HG03196 (cell line): ENCODE results near the gene PPP3CA.
"Not testable (repeated sequence)": the region's sequence is repeated elsewhere in the genome, so short reads cannot be mapped to it uniquely, and the experiment has no call there.

Experiments
- ATAC-seq: cut with Tn5 transposase; IDR thresholded peaks from one replicate; pipeline ENCODE4 v1.9.1; 2021; ENCODE audit not compliant: unreplicated experiment

Gene PPP3CA

DNA sequence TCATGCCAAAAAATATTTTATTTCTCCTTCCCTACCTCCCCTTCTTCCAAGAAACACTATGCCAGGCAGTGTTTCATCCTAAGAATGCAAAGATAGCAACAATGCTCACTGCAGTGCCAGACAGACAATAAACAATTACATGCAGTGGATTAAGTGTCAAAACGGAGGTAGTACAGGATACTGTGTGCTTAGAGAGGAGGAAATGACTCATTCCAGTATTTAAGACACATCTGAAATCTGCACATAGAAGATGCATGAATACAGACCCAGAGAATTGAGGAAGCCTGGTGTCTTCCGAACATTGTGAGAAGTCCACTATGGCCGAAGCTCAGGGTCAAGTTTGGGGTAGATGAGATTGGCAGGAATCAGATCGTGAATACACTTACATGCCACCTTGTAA is 326.4 kb downstream of the PPP3CA start:
- peak; percentile 52 for ATAC-seq

DNA sequence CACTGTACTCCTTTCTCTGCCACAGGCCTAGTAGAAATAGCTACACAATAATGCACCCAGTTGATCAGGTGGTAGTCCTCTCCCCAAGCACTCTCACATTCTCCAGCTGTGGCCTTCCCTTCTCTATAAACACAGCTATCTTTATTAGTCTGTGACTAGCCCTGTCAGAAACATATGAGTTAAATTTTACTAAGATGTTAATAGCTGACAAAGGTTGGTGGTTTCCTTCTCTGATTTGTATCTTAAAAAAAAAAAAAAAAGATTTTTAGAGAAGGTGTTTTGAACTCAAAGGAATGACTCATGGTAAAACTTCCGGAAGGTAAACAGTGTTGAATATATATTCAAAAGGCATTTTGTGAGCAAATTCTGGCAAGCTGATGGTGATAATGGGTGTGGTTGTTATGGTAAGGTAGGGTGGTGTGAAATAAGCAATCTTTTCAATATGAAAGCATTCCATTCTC is 327.4 kb downstream of the PPP3CA start:
- peak; percentile 70 for ATAC-seq

DNA sequence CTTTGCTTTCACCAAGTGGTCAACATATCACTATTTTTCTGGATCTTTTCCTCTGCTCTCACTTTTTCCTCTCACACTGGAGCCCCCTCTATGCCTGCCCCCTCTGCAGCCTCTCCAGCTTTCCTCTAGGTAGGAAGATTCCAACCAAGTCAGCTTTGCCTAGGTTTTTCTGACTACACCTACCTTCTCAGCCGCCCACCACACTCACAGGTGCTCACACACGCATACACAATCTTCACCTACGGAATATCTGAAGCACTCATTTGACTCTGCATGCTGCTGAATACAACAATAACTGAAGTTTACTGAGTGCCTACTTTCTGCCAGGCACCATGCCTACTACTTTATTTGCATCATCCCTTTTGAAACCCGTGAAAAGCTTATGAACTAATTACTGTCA is 328.0 kb downstream of the PPP3CA start:
- ATAC-seq: no peak

DNA sequence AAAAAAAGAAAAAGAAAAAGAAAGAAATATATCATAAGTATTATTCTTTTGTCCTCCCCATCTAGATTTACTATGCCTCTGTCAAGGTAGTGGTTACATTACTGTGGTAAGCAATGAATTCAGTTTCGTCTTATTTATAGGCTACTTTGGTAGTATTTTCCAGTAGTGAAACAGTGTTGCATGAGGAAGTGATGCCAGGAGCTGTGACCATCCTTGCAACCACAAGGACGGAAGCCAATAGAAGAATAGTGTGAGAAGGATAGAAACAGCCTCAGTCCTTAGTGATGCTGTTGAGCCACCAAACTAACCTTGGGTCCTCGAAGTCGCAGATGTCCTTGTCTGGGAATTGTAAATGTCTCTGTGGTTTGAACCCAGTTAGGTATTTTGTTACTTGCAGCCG is 328.5 kb downstream of the PPP3CA start:
- ATAC-seq: peak; percentile 60

GRCh38 chr4:101014417-101014816 is 332.9 kb downstream of the PPP3CA start:
- peak; percentile 46 for ATAC-seq

GRCh38 chr4:101010987-101011386 is 336.3 kb downstream of the PPP3CA start:
- ATAC-seq: no peak

- peak; percentile 61 for ATAC-seq
Measured at GRCh38 chr4:101009471-101009870, 337.9 kb downstream of the PPP3CA start.

DNA sequence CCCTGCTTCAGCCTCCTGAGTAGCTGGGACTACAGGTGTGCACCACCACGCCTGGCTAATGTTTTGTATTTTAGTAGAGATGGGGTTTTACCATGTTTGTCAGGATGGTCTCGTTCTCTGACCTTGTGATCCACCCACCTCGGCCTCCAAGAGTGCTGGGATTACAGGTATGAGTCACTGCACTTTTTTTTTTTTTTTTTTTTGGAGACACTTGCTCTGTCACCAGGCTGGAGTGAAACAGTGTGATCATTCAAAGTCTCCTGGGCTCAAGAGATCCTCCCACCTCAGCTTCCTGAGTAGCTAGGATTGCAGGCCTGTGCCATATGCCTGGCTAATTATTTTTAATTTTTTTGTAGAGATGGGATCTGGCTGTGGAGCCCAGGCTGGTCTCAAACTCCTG is 338.8 kb downstream of the PPP3CA start:
- ATAC-seq: no peak

DNA sequence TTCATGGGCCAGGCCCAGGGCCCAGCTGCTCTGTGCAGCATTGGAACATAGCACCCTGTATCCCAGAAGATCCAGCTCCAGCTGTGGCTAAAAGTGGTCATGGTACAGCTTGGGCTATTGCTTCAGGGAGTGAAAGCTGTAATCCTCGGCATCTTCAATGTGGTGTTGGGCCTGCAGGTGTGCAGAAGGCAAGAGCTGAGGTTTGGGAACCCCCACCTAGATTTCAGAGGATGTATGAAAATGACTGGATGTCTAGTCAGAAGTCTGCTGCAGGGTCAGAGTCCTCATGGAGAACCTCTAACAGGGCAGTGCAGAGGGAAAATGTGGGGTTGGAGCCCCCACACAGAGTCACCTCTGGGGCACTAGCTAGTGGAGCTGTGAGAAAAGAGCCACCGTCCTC is 341.7 kb downstream of the PPP3CA start:
- no peak for ATAC-seq

- no peak for ATAC-seq
Measured at GRCh38 chr4:101000496-101000895, 346.8 kb downstream of the PPP3CA start.

GRCh38 chr4:100995671-100996070 is 351.7 kb downstream of the PPP3CA start:
- ATAC-seq: no peak

DNA sequence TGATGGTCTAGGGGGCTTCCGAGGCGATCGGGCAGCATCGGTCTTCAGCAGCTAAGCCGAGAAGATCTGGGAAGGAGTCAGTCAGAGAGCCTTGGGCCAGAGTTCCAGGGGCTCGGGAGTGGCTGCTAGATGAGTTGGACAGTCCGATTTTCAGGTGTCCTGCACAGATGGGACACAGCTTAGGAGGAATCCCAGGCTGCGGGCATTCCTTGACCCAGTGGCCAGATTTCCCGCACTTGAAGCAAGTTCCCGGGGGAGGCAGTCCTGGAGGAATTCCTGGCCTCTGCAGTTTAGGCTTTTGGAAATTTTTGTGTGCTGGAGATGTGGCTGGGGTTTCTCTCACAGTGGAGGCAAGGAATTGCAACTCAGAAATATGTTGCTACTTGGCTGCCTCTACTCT is 352.3 kb downstream of the PPP3CA start:
- not testable (repeated sequence) for ATAC-seq

- not testable (repeated sequence) for ATAC-seq
Measured at GRCh38 chr4:100991332-100992069, 355.8 kb downstream of the PPP3CA start.

DNA sequence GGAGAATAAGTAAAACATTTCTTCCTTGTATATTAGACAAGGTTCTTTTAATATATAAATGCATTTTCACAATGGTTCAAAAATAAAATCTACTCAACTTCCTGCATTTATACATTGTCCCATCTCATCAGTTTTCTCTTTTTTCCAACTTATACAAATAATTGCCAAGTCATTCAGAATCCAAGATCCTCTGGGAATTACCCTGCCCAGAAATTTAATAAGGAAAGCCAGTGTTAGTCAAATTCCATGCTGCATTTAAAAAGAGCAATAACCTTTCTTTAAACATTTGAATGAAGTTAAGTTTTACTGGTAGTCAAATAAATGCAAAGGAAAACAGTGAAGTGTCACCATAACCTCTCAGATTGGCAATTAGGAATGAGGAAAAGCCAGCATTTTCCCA is 357.9 kb downstream of the PPP3CA start:
- no peak for ATAC-seq

- no peak for ATAC-seq
Measured at GRCh38 chr4:100988876-100989275, 358.4 kb downstream of the PPP3CA start.

- no peak for ATAC-seq
Measured at GRCh38 chr4:100986360-100986868, 360.9 kb downstream of the PPP3CA start.

- ATAC-seq: no peak
Measured at GRCh38 chr4:100985576-100985975, 361.8 kb downstream of the PPP3CA start.

DNA sequence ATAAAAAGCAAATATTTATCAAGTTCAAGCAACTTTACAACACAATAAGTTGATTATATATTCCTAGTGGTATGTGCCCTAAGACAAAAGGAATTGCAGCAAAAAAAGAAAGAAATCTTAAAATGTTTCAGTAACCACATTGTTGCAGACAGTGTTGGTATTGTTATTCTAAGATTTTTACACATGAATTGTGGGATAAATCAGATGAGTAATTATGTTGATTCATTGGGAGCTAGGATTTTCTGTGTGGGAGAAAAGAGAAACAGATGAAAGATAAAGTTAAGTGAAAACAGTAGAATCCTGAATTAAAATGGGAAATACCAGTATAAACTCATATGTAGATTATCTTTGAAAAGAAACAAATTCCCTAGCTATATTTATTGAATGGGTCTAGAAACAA is 362.4 kb downstream of the PPP3CA start:
- ATAC-seq: no peak

GRCh38 chr4:100983426-100983825 is 363.9 kb downstream of the PPP3CA start:
- no peak for ATAC-seq

DNA sequence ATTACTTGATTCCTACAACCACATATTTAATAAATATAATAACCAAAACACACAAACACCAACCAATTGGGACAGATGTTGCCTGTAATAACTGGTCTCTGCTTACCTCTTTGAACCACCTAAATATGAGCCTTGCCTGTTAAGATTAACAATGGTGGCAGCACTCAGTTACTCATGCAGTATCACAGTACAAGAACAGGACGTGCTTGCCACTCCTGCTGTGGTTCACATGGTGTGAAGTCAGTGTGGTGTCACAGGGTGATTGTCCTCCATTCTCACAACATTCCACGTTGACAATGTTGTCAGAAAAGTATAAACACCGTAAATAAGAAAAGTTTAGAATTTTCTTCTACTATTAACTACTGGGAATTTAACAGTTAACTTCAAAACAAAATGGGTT is 365.0 kb downstream of the PPP3CA start:
- ATAC-seq: no peak

DNA sequence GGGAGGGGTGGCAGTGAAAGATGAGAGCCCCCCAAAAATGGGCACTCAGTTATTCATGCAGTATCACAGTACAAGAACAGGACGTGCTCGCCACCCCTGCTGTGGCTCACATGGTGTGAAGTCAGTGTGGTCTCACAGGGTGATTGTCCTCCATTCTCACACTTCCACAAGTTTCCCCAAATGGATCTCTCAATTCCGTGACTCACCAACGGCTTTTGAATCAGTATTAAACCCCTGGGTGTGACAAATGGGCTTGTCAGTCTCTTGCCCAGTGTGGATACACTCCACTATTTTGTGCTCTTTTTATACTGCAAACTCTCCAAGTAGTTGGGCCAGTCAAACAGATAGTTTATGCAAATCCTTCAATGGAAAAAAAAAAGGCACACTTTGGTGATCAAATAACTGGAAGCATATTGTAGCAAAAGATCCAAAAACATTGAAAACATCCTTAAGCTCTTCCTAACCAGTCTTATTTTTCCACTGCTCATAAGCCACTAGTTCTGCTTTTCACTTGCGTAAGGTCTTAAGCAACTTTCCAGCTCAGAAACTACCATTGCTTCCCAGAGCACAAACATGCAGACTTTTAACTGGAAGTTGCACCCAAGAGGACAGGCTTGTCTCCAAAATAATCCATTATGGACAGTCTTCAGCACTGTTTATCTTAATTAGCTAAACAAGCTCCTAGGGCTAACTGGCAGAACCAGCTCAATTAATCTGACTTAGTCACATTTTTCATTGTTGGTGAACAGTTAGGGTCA is 365.7 kb downstream of the PPP3CA start:
- no peak for ATAC-seq

- no peak for ATAC-seq
Measured at GRCh38 chr4:100979736-100980135, 367.6 kb downstream of the PPP3CA start.
